OCI-LY7 (cell line): ENCODE results near the gene CYP24A1. TPM values are rescaled to one million over a fixed set of nuclear protein-coding genes. Genes with fewer than 3 reads are reported as not detected.

Experiments used
- BruUV-seq: library from RNA; stranded (reverse); fragments of 400-500 nt; replicated peaks from 2 replicates; lab custom pipeline; 2021; lab: Mats Ljungman, UMichigan
- CTCF ChIA-PET: fragments of 300-600 bp; sonication (Branson Sonifier 250); formaldehyde crosslinking; loops from one replicate; lab custom pipeline; 2022; ENCODE audit warnings: antibody characterized with exemption; ENCODE audit not compliant: unreplicated experiment; lab: Charles Lee
- POLR2A ChIA-PET: fragments of 300-600 bp; sonication (Branson Sonifier 250); formaldehyde crosslinking; loops from one replicate; lab custom pipeline; 2022; ENCODE audit warnings: antibody characterized with exemption; lab: Charles Lee
- DNase-seq: peaks from one replicate; pipeline ENCODE4 v3.0.0-alpha.2; 2015; ENCODE audit warnings: low spot score
- H2AFZ ChIP-seq: fragments of 200-600 bp; sonication (generic), shearing (Covaris generic); 2 replicates; pipeline ENCODE4 v1.6.1; 2014; ENCODE audit warnings: mild to moderate bottlenecking, antibody characterized with exemption, low read length, moderate library complexity
- H3K27ac ChIP-seq: fragments of 200-600 bp; sonication (generic); 2 replicates; pipeline ENCODE4 v1.5.1; 2014; ENCODE audit warnings: mixed run types, low read depth, mild to moderate bottlenecking, moderate library complexity, low read length, inconsistent platforms; ENCODE audit not compliant: poor library complexity, severe bottlenecking
- H3K36me3 ChIP-seq: fragments of 200-600 bp; sonication (generic); 2 replicates; pipeline ENCODE4 v1.6.1; 2014; ENCODE audit warnings: mild to moderate bottlenecking, antibody characterized with exemption, low read length, moderate library complexity, mixed read lengths; ENCODE audit not compliant: insufficient read depth
- H3K4me1 ChIP-seq: fragments of 200-600 bp; sonication (generic); 2 replicates; pipeline ENCODE4 v1.5.1; 2014; ENCODE audit warnings: mild to moderate bottlenecking, low read length; ENCODE audit not compliant: insufficient read depth, poor library complexity, severe bottlenecking
- H3K4me2 ChIP-seq: fragments of 200-600 bp; sonication (generic); 2 replicates; pipeline ENCODE4 v1.6.1; 2014; ENCODE audit warnings: mild to moderate bottlenecking, low read length
- H3K4me3 ChIP-seq: fragments of 200-600 bp; sonication (generic); 2 replicates; pipeline ENCODE4 v1.5.1; 2014; ENCODE audit warnings: mild to moderate bottlenecking, low read depth, low read length; ENCODE audit not compliant: poor library complexity, severe bottlenecking
- H3K79me2 ChIP-seq: fragments of 200-600 bp; sonication (generic); 2 replicates; pipeline ENCODE4 v1.6.1; 2016; ENCODE audit warnings: low read depth, mild to moderate bottlenecking, low read length, moderate library complexity, mixed read lengths; ENCODE audit not compliant: insufficient read depth
- H3K9me2 ChIP-seq: fragments of 200-600 bp; sonication (generic); 2 replicates; pipeline ENCODE4 v1.6.1; 2016; ENCODE audit warnings: mild to moderate bottlenecking, low read length, mixed read lengths; ENCODE audit not compliant: insufficient read depth
- H3K9me3 ChIP-seq: fragments of 200-600 bp; sonication (generic); 2 replicates; pipeline ENCODE4 v1.6.1; 2014; ENCODE audit warnings: mild to moderate bottlenecking, mixed run types, low read length, mixed read lengths
- H4K20me1 ChIP-seq: fragments of 200-600 bp; sonication (generic); 2 replicates; pipeline ENCODE4 v1.6.1; 2014; ENCODE audit warnings: mild to moderate bottlenecking, antibody characterized with exemption, low read length, moderate library complexity, mixed read lengths; ENCODE audit not compliant: insufficient read depth
- EZH2phosphoT487 ChIP-seq: fragments of 200-600 bp; sonication (generic); IDR thresholded peaks from 2 replicates; pipeline ENCODE4 v1.6.1; 2018; ENCODE audit warnings: low read depth, borderline replicate concordance, mild to moderate bottlenecking, mixed run types, antibody characterized with exemption, low read length, moderate library complexity, mixed read lengths
- intact Hi-C: fragments of 100-400 bp; cut with micrococcal nuclease; formaldehyde crosslinking; loops from one replicate; pipeline ENCODE4 v1.10.0; 2022; ENCODE audit not compliant: unreplicated experiment
- total RNA-seq, 2 experiments: library from RNA; depleted of rRNA in 1 of 2; stranded (reverse); fragments of >200 nt in 1 of 2; shearing (Covaris generic) in 1 of 2; gene quantifications; 2 replicates each; pipeline ENCODE4 v1.2.3, GENCODE V29; 2014 to 2022
- TF ChIP-seq, protein P1 (sequence below): fragments of 200-600 bp; sonication (generic); conservative IDR thresholded peaks from 2 replicates; pipeline ENCODE4 v1.5.1; 2014; ENCODE audit warnings: mild to moderate bottlenecking, antibody characterized with exemption, low read length, moderate library complexity, mixed read lengths

CYP24A1 gene
- total RNA-seq, 2 experiments from 2014 or later: not detected

DNA sequence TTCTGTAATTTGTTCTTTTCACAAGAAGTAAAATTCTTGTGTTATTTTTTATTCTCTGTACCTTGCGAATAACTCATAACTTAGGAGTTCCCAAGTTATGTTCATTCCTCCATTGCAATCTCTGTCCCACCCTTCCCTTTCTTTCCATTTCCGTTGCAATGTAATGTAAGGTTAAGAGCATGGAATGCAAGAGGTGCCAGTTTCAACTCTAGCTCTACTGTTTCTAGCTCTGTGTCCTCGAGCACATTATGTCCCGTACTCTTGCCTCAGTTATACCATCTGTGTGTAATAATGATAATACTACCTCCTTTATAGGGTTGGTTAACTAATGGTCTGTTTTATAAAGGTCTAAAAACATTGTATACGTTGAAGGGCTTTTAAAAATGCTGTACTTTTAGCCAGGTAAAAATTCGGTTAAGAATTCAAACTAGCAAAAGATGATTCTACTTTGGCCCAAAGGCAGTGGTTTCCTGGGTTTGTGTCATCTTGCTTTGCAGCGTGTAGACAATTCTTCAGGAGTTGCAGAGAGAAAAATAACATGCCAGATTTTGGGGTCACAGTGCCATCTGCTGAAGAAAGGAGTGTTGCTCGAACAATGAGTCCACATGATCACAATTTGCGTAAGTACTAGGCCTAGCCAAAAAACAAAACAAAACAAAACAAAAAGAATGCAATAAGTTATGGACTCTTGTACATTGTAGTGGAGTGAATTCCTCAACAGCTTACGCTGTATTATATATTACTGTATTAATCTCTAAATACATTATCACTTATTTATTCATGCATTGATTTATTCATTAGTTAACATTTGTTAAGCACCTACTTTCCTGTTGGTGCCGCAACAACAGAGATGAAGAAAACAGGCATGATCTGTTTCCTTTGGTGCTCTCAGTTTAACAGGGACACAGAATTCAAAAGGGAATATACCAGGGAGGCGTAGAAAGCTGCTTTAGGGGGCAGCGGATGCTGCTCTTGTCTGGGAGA is 24.1 kb upstream of the CYP24A1 start:
- POLR2A ChIA-PET: no interaction called here
- no TSS peak for BruUV-seq
- peaks cover 11% of the 10 kb centered on the region for H3K4me1 ChIP-seq
- CTCF ChIA-PET: interaction anchor here (1.5 kb wide), 1 partner anchor 92 kb away, joined by 5 read pairs; no protein-coding TSS in a partner anchor
- no peak overlapping the region for H3K4me3 ChIP-seq
- intact Hi-C loops: loop anchor here (10.0 kb wide), 1 partner anchor 223 kb away; no protein-coding TSS in a partner anchor
- H3K9me3 ChIP-seq: no peaks in the 10 kb centered on the region
- H3K9me2 ChIP-seq: no peaks in the 10 kb centered on the region
- DNase-seq: peak; percentile 21
- no peaks in the 10 kb centered on the region for H3K36me3 ChIP-seq
- no peaks in the 10 kb centered on the region for H4K20me1 ChIP-seq
- H2AFZ ChIP-seq: no peak overlapping the region
- H3K27ac ChIP-seq: no peak overlapping the region
- no peaks in the 10 kb centered on the region for H3K79me2 ChIP-seq
- H3K4me2 ChIP-seq: no peak overlapping the region
- no peak for TF ChIP-seq EZH2phosphoT487
- TF ChIP-seq, protein P1, sequence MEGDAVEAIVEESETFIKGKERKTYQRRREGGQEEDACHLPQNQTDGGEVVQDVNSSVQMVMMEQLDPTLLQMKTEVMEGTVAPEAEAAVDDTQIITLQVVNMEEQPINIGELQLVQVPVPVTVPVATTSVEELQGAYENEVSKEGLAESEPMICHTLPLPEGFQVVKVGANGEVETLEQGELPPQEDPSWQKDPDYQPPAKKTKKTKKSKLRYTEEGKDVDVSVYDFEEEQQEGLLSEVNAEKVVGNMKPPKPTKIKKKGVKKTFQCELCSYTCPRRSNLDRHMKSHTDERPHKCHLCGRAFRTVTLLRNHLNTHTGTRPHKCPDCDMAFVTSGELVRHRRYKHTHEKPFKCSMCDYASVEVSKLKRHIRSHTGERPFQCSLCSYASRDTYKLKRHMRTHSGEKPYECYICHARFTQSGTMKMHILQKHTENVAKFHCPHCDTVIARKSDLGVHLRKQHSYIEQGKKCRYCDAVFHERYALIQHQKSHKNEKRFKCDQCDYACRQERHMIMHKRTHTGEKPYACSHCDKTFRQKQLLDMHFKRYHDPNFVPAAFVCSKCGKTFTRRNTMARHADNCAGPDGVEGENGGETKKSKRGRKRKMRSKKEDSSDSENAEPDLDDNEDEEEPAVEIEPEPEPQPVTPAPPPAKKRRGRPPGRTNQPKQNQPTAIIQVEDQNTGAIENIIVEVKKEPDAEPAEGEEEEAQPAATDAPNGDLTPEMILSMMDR: peak; percentile 61

- peak overlapping the region; percentile 45 for H3K4me2 ChIP-seq
- no peak overlapping the region for H3K27ac ChIP-seq
- H3K4me1 ChIP-seq: peaks cover 11% of the 10 kb centered on the region
- no peaks in the 10 kb centered on the region for H3K36me3 ChIP-seq
- no peaks in the 10 kb centered on the region for H3K9me3 ChIP-seq
- peak overlapping the region; percentile 73 for H2AFZ ChIP-seq
- POLR2A ChIA-PET: no interaction called here
- CTCF ChIA-PET: interaction anchor here (1.0 kb wide), 1 partner anchor 12 kb away, joined by 3 read pairs; the partner anchor contains the start of gene PFDN4
- H4K20me1 ChIP-seq: no peaks in the 10 kb centered on the region
- TF ChIP-seq, protein P1: no peak
- TF ChIP-seq EZH2phosphoT487: no peak
- peak overlapping the region; percentile 12 for H3K4me3 ChIP-seq
- DNase-seq: peak; percentile 18
- H3K79me2 ChIP-seq: no peaks in the 10 kb centered on the region
- no TSS peak for BruUV-seq
- intact Hi-C loops: loop anchor here (10.0 kb wide), 1 partner anchor 221 kb away; no protein-coding TSS in a partner anchor
- no peaks in the 10 kb centered on the region for H3K9me2 ChIP-seq
Observed at GRCh38 chr20:54195483-54196472, 22.0 kb upstream of the CYP24A1 start.
